AG10803 (cell line): ENCODE results near the gene PCSK7.
"Not testable (repeated sequence)": the region's sequence is repeated elsewhere in the genome, so short reads cannot be mapped to it uniquely, and the experiment has no call there.

Experiments
- DNase-seq: peaks from one replicate; pipeline ENCODE4 v3.0.0; 2010; ENCODE audit warnings: low read depth
- H3K4me3 ChIP-seq: 2 replicates; pipeline ENCODE4 v1.5.1; 2011; ENCODE audit warnings: mild to moderate bottlenecking, low read length, control low read depth
- CTCF ChIP-seq: conservative IDR thresholded peaks from 2 replicates; pipeline ENCODE4 v1.5.1; 2011; ENCODE audit warnings: mild to moderate bottlenecking, low read length, control low read depth, inconsistent platforms

PCSK7 gene

GRCh38 chr11:117212697-117213355, 19.0 kb downstream of the PCSK7 start:
- TF ChIP-seq CTCF: no peak
- H3K4me3 ChIP-seq: no peak overlapping the region

GRCh38 chr11:117210620-117211019, 21.3 kb downstream of the PCSK7 start:
- TF ChIP-seq CTCF: no peak
- DNase-seq: no peak
- H3K4me3 ChIP-seq: no peak overlapping the region

More at GRCh38 chr11:117212697-117213355, 19.0 kb downstream of the PCSK7 start:
- no peak for DNase-seq

GRCh38 chr11:117209351-117210125, 22.3 kb downstream of the PCSK7 start:
- peak; percentile 22 for DNase-seq
- not testable (repeated sequence) for H3K4me3 ChIP-seq

- DNase-seq, H3K4me3 ChIP-seq: not testable (repeated sequence)
These were observed 23.2 kb downstream of the PCSK7 start for GRCh38 chr11:117208710-117209109.

GRCh38 chr11:117207481-117207880, 24.4 kb downstream of the PCSK7 start:
- not testable (repeated sequence) for DNase-seq, H3K4me3 ChIP-seq

GRCh38 chr11:117206859-117207258, 25.0 kb downstream of the PCSK7 start:
- H3K4me3 ChIP-seq, DNase-seq: not testable (repeated sequence)

- not testable (repeated sequence) for H3K4me3 ChIP-seq, DNase-seq
These were observed 25.8 kb downstream of the PCSK7 start for GRCh38 chr11:117206111-117206510.

GRCh38 chr11:117205211-117205818, 26.6 kb downstream of the PCSK7 start:
- no peak overlapping the region for H3K4me3 ChIP-seq
- no peak for DNase-seq
- TF ChIP-seq CTCF: no peak

- no peak for TF ChIP-seq CTCF
- no peak overlapping the region for H3K4me3 ChIP-seq
- no peak for DNase-seq
These were observed 27.4 kb downstream of the PCSK7 start for GRCh38 chr11:117204283-117205080.
